Measurements from ENCODE around the gene TMEM115.

DNA sequence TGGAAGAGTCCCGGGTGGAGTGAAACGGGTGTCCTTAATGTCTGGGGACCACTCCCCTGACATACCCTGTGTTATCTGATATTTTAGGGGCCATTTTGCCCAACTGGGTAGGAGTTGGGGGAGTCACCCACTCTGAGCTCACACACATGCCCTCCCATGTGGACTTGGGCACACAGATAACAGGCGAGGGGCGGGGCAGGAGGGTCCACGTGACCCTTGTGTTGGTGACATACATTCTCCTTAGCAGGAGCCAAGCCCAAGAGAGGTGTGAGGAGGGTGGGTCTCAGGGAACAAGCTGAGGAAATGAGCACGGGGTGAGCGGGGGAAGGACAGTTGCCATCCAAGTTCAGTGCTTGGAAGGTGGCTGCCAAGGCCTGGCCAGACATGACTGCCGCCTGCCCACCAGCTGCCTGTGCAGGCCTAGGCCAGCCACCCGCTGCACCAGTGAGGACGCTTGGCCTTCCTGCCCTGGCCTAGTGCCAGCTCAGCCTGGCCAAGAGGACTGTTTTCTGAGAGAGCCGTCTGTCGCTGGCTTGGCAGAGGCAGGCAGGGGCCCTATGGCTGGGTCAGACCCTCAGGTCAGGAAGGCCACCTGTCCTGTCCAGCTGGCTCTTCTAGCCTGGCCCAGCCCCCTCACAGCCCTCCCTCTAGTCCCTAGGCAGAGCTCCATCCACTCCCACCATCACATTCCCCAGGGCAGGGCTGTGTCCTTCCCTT is 31.3 kb upstream of the TMEM115 start:
- no peak for TF ChIP-seq POLR2A (IDR thresholded peaks at IDR 0.05; ENCODE audit: low read depth, low read length)
- no peak for TF ChIP-seq CHD1 (IDR thresholded peaks at IDR 0.05; ENCODE audit: low read depth, low read length)
- no peak for TF ChIP-seq CTCF (conservative IDR thresholded peaks at IDR 0.05; ENCODE audit: low read depth, low read length)
- TF ChIP-seq MAZ (IDR thresholded peaks at IDR 0.05; ENCODE audit: borderline replicate concordance, low read depth, low read length) = no peak
- no peak for TF ChIP-seq BHLHE40 (IDR thresholded peaks at IDR 0.05; ENCODE audit: low read depth, low read length)
- no peak for TF ChIP-seq RFX5 (IDR thresholded peaks at IDR 0.05; ENCODE audit: low read depth, low read length)
- TF ChIP-seq FOS (IDR thresholded peaks at IDR 0.05; ENCODE audit: low read depth, low read length) = no peak
- TF ChIP-seq, protein P1, sequence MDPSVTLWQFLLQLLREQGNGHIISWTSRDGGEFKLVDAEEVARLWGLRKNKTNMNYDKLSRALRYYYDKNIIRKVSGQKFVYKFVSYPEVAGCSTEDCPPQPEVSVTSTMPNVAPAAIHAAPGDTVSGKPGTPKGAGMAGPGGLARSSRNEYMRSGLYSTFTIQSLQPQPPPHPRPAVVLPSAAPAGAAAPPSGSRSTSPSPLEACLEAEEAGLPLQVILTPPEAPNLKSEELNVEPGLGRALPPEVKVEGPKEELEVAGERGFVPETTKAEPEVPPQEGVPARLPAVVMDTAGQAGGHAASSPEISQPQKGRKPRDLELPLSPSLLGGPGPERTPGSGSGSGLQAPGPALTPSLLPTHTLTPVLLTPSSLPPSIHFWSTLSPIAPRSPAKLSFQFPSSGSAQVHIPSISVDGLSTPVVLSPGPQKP (IDR thresholded peaks at IDR 0.05; ENCODE audit: borderline replicate concordance, low read depth, low read length) = no peak
- no peak for TF ChIP-seq NFE2L2 (IDR thresholded peaks at IDR 0.05; ENCODE audit: low read depth, low read length)
- TF ChIP-seq RCOR1 (IDR thresholded peaks at IDR 0.05; ENCODE audit: insufficient replicate concordance, low read length) = no peak
- TF ChIP-seq USF2 (IDR thresholded peaks at IDR 0.05; ENCODE audit: low read depth, low read length) = no peak
- TF ChIP-seq CEBPB (IDR thresholded peaks at IDR 0.05; ENCODE audit: low read depth, low read length) = no peak
- TF ChIP-seq MXI1 (IDR thresholded peaks at IDR 0.05; ENCODE audit: borderline replicate concordance, low read depth, low read length) = no peak
- TF ChIP-seq RAD21 (IDR thresholded peaks at IDR 0.05; ENCODE audit: low read length) = no peak
